Measurements from ENCODE around the gene EIF3B. TPM values are rescaled to one million over a fixed set of nuclear protein-coding genes. Genes with fewer than 3 reads are reported as not detected.
A peak's percentile ranks its signal among the peaks of the same experiment; 100 is the strongest.
"Not testable (repeated sequence)": the region's sequence is repeated elsewhere in the genome, so short reads cannot be mapped to it uniquely, and the experiment has no call there.

Gene EIF3B
- total RNA-seq, 3 donors from 2014 or later, result 111 to 122 (median 115) TPM

DNA sequence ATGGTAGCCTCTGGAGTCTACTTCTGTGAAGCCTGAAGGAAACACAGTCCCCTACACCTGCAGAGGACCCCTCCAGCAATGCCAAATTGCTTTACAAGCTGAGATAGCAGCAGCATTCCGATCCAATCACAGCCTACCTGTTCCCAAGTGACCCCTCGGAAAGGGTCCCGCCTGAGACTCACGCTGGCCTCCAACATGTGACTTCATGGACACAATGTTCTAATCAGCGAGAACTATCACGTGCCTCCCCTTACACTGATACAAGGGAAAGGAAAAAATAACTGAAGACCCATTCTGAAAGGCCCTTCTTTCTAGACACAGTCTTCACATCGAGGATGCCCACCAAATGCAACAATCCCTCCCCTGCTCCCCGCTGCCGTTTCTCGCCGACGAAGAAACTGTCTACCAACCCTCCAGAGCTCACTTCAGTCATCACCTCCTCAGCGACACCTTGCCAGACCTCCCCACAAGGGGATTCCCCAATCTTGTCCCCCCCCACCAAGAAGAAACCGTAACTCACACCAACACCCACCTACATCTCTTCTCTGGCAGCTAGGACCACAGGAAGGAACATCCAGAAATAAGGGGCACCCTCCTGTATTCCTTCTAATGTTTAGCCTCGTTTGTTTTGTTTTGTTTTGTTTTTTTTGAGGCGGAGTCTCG, 42.2 kb upstream of the EIF3B start:
- Histone ChIP-seq H3K27ac (peak overlapping the region; percentile 40 to 45), H3K4me1 (no peaks in the 10 kb centered on the region), H3K4me3 (peak overlapping the region in 1 of 3 donors; percentile 31), H3K36me3 (no peaks in the 10 kb centered on the region), H3K9me3 (no peaks in the 10 kb centered on the region), H3K27me3 (no peaks in the 10 kb centered on the region)
- no peak for TF ChIP-seq POLR2A (IDR thresholded peaks at IDR 0.05)
- TF ChIP-seq POLR2AphosphoS5 (IDR thresholded peaks at IDR 0.05), result no peak
- TF ChIP-seq, protein P1, sequence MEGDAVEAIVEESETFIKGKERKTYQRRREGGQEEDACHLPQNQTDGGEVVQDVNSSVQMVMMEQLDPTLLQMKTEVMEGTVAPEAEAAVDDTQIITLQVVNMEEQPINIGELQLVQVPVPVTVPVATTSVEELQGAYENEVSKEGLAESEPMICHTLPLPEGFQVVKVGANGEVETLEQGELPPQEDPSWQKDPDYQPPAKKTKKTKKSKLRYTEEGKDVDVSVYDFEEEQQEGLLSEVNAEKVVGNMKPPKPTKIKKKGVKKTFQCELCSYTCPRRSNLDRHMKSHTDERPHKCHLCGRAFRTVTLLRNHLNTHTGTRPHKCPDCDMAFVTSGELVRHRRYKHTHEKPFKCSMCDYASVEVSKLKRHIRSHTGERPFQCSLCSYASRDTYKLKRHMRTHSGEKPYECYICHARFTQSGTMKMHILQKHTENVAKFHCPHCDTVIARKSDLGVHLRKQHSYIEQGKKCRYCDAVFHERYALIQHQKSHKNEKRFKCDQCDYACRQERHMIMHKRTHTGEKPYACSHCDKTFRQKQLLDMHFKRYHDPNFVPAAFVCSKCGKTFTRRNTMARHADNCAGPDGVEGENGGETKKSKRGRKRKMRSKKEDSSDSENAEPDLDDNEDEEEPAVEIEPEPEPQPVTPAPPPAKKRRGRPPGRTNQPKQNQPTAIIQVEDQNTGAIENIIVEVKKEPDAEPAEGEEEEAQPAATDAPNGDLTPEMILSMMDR (IDR thresholded peaks at IDR 0.05), result no peak
- DNase-seq (ENCODE audit: low spot score in 2 of 2), result no peak
- intact Hi-C loops (cut with DNase I; ENCODE audit: low total_unique reads), result no loop called here

DNA sequence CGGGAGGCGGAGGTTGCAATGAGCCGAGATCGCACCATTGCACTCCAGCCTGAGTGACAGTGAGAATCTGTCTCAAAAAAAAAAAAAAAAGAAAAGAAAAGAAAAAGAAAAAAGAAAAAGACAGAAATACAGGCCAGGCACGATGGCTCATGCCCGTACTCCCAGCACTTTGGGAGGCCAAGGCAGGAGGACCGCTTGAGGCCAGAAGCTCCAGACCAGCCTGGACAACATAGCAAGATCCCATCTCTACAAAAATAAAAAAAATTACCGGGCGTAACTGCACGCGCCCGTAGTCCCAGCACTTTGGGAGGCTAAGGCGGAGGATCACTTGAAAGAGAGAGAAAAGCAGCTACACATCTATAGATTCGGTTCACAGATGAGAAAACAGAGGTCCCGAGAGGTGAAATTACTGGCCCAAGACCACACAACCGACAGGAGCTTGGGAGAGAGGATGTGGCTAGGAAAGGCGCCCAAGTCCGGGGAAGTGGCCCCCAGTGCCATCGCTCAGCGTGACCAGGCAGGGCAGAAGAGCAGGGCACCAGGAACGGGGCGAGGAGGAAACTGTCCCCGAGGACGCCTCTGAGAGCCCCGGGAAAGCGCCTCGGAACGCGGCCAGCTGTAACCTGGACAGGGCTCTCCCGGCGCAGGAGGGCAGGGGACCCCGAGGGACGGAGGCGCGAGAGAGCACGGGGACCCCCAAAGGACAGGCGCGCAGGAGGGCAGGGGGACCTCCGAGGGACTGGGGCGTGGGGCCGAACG, 41.0 kb upstream of the EIF3B start:
- no peaks in the 10 kb centered on the region for H3K27me3 ChIP-seq
- H3K27ac ChIP-seq, result peak overlapping the region; percentile 89 to 91
- intact Hi-C loops (cut with DNase I; ENCODE audit: low total_unique reads), result no loop called here
- no peaks in the 10 kb centered on the region for H3K9me3 ChIP-seq
- TF ChIP-seq POLR2AphosphoS5 (IDR thresholded peaks at IDR 0.05), result no peak
- TF ChIP-seq, protein P1 (IDR thresholded peaks at IDR 0.05), result no peak
- peak overlapping the region; percentile 90 to 99 (median 93) for H3K4me3 ChIP-seq
- peak; percentile 25 to 52 for DNase-seq (ENCODE audit: low spot score in 2 of 2)
- H3K36me3 ChIP-seq, result no peaks in the 10 kb centered on the region
- H3K4me1 ChIP-seq, result no peaks in the 10 kb centered on the region

DNA sequence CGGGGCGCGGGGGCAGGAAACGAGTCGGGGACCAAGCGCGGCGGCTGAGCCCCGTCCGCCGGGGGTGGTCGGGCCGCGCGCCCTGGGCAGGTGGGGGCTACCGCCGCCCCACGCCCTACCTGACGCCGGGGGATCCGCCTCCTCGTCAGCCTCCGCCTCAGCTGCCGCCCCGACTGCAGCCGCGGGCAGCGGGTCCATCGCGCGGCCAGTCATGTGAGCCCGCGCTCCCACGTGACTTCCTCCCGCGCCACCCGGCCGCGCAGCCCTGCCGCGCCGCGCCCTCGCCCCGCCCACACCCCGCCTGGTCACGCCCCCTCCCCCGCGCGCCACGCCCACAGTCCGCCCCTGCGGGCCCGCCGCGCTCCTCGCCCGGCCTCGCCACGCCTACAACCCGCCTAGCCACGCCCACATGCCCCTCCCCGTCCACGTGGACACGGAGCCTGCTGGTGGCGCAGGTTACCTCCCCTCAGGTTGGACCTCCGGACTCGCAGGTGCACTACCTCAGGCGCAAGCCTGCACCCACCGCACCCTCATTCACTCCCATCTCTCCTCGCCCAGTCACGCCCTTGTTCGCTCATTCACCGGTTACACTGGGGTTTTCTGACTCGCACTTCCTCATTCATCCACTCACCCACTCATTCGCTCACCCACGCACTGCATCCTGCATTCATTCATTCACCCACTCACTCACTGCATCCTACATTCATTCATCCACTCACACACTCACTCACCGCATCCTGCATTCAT, 40.2 kb upstream of the EIF3B start, which contains the start of gene SNX8:
TSS of gene SNX8 (minus strand) at position 233 of the 747 bp plus-strand sequence. CDS start at position 213, 20 bp downstream.
- Histone ChIP-seq H3K9me3 (no peaks in the 10 kb centered on the region), H3K27me3 (no peaks in the 10 kb centered on the region), H3K27ac (peak within 1 kb of the TSS; percentile 89 to 91), H3K4me1 (no peaks in the 10 kb centered on the region), H3K4me3 (peak within 1 kb of the TSS; percentile 90 to 99 (median 93)), H3K36me3 (no peaks in the 10 kb centered on the region)
- TF ChIP-seq POLR2A (IDR thresholded peaks at IDR 0.05), result no peak
- TF ChIP-seq, protein P1 (IDR thresholded peaks at IDR 0.05), result no peak
- TF ChIP-seq POLR2AphosphoS5 (IDR thresholded peaks at IDR 0.05), result peak in 1 of 3 donors; percentile 41
- intact Hi-C loops (cut with DNase I; ENCODE audit: low total_unique reads), result no loop called here
- DNase-seq (ENCODE audit: low spot score in 2 of 2), result peak; percentile 82 to 93

DNA sequence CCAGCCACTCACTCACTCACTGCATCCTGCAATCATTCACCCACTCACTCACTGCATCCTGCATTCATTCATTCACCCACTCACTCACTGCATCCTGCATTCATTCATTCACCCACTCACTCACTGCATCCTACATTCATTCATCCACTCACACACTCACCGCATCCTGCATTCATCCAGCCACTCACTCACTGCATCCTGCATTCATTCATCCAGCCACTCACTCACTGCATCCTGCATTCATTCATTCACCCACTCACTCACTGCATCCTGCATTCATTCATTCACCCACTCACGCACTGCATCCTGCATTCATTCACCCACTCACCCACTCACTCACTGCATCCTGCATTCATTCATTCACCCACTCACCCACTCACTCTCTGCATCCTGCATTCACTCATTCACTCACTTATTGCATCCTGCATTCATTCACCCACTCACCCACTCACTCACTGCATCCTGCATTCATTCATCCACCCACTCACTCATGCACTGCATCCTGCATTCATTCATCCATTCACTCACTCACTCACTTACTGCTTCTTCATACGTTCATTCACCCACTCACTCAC, 39.6 kb upstream of the EIF3B start:
- H3K4me3 ChIP-seq, result peak overlapping the region; percentile 90 to 99 (median 93)
- H3K27me3 ChIP-seq; H3K9me3 ChIP-seq; H3K4me1 ChIP-seq; intact Hi-C loops (cut with DNase I; ENCODE audit: low total_unique reads); H3K36me3 ChIP-seq; DNase-seq (ENCODE audit: low spot score in 2 of 2); H3K27ac ChIP-seq: not testable (repeated sequence)

GRCh38 chr7:2315787-2316186, 38.8 kb upstream of the EIF3B start:
- H3K4me1 ChIP-seq, result no peaks in the 10 kb centered on the region
- TF ChIP-seq POLR2A (IDR thresholded peaks at IDR 0.05), result no peak
- TF ChIP-seq, protein P1 (IDR thresholded peaks at IDR 0.05), result no peak
- TF ChIP-seq POLR2AphosphoS5 (IDR thresholded peaks at IDR 0.05), result no peak
- H3K36me3 ChIP-seq, result no peaks in the 10 kb centered on the region
- H3K9me3 ChIP-seq, result no peaks in the 10 kb centered on the region
- intact Hi-C loops (cut with DNase I; ENCODE audit: low total_unique reads), result no loop called here
- no peak overlapping the region for H3K27ac ChIP-seq
- DNase-seq (ENCODE audit: low spot score in 2 of 2), result no peak
- H3K4me3 ChIP-seq, result no peak overlapping the region
- H3K27me3 ChIP-seq, result no peaks in the 10 kb centered on the region
